NCI-H1930 (cell line): Measurements from ENCODE around the gene C1QTNF1.
A peak's percentile ranks its signal among the peaks of the same experiment; 100 is the strongest.

Source experiments
- DNase-seq, 2 experiments: peaks; one replicate each; lab custom pipeline; 2025; lab: John Stamatoyannopoulos, UW

C1QTNF1 gene

GRCh38 chr17:78993241-78993956, 30.6 kb upstream of the C1QTNF1 start:
- DNase-seq = peak in 1 of 2 experiments; percentile 28

DNA sequence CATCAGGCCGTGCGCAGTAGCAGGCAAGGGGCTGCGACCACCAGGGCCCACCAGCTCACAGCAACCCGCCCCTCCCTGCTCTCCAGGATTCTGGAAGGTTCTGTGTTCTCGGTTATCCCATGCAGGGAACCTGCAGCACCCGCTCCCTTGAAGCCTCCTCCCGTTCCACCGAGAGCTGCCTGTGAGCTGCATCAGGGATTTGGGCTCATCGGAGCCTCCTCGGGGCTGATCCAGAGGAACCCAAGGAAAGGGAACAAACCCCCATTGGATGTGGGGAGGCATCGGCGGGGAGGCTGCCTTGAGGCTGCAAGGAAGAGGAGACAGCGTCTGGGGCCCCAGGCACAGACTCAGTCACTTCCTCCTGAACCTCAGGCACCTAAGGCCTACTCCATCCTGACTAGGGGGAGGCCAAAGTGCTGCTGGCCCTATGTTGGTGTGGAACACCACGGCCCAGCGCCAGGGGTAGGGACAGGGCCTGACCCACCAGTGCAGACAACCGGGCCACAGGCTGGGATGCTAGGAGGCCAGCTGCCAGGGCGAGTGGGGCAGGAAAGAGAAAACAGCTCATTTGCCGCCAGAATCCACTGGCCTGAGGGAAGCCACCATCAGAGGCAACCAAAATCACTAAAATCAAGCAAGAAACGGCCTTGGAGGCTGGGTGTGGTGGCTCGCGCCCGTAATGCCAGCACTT, 29.8 kb upstream of the C1QTNF1 start:
- no peak for DNase-seq

DNA sequence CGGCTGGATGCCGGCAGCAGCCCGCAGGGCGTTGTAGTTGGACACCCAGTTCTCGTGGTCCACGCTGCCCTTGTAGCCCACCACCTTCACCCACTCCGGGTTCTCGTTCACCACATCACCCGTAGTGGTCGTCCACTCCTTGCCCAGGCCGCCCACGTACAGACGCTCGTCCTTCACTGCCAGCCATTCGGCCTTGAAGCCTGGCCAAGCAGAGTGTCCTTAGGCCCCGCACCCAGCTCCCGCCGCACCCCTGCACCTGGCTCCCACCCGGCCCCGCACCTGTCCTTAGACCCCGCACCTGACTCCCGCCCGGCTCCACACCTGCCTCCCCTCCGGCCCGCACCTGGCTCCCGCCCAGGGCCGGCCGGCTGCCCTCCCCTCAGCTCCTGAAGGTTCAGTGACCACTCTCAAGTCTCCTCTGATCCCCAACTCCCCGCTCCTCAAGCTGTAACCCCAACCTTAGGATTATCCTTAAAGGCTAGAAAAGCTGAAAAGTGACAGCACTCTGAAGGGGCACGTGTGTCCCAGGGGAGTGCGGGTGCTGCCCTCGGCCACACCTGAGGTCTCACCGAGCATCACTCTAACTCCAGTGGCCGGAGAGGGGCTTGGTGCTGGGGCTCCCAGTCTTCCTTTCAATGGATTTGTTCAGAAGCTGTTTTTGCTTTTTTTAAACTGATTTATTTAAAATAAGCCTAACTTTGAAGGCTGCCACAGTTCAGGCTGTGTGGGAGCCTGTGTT, 28.8 kb upstream of the C1QTNF1 start:
- no peak for DNase-seq

GRCh38 chr17:78995761-78996451, 28.1 kb upstream of the C1QTNF1 start:
- DNase-seq = no peak

DNA sequence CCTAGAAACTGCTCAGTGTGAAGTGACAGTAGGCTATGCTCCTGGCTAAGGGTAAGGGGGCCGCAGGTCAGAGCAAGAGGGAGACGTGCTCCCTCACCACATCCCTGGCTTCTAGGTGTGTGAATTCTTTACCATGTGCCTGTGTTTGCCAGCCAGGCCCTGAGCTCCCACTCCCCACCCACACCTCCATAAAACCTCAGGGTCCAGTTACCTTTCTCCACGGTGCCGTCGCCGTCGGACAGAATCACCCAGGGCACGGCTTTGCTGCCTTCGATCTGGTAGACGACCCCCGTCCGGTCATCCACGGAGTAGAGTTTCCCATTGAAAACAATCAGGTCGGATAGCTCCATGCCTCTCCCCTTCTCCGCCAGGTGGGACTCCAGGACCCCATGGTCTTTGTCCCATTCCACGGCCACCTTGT, 27.2 kb upstream of the C1QTNF1 start:
- DNase-seq = no peak

- no peak for DNase-seq
Measured at GRCh38 chr17:78997231-78997741, 26.7 kb upstream of the C1QTNF1 start.

DNA sequence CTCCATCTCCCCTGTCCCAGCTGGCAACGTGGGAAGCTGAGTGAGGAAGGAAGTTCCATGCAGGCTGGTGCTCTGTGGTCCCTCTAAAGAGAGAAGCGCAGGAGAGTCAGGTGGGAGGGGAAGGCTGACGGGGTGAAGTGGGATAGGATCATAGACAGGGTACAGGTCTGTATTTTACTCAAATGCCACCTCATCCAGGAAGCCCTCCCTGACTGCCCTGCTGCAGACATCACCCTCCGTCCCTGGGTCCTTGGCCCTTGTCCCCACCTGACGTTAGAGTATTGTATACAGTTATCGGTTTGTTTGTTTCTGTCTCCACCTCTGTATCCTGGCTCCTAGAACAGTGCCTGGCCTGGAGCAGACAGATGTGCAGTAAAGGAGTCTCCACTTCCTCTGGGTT, 26.1 kb upstream of the C1QTNF1 start:
- DNase-seq = no peak

- no peak for DNase-seq
Measured at GRCh38 chr17:78998311-78999055, 25.5 kb upstream of the C1QTNF1 start.

DNA sequence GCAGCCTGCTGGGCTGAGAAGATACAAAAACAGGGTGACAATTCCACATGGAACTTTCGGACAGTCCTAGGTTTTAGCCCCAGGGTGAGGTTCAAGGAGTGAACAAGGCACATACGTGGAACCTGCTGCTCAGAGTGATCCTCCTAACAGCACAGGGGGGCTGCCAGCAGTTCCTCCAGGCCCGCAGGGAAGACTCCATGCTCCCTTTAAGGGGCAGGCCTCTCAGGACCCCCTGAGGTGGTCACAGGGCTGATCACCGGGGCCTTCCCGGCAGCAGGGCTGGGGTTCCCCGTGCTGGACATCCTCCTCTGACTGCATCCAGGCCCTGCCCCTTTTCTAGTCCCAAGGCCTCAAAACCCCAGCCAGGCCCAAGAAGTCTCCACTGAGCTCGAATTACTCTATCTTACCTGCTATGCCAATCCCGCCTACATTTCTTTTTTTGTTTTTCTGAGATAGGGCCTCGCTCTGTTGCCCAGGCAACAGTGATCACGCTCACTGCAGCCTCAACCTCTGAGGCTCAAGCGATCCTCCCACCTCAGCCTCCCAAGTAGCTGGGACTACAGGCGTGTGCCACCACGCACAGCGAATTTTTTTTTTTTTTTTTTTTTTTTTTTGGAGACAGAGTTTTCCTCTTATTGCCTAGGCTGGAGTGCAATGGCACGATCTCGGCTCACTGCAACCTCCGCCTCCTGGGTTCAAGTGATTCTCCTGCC, 24.8 kb upstream of the C1QTNF1 start:
- no peak for DNase-seq

DNA sequence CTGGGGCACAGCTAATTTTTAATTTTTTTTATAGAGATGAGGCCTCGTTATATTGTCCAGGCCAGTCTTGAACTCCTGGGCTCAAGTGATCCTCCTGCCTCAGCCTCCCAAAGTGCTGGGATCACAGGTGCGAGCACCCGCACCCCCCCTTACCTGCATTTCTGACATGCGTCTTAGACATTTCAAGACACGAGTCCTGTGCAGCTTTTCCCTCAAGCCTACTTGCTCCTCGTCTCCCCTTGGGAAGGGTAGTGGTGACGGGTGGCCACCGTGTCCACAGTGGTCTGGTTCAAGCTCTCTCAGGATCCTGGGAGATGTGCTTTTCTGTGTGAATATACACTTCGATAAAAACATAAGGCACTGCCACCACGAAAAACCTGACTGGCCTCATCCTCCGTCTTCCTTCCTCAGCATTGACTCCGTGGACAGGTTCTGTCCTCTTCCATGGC, 24.0 kb upstream of the C1QTNF1 start:
- no peak for DNase-seq

- DNase-seq = no peak
Measured at GRCh38 chr17:79000396-79001189, 23.4 kb upstream of the C1QTNF1 start.

DNA sequence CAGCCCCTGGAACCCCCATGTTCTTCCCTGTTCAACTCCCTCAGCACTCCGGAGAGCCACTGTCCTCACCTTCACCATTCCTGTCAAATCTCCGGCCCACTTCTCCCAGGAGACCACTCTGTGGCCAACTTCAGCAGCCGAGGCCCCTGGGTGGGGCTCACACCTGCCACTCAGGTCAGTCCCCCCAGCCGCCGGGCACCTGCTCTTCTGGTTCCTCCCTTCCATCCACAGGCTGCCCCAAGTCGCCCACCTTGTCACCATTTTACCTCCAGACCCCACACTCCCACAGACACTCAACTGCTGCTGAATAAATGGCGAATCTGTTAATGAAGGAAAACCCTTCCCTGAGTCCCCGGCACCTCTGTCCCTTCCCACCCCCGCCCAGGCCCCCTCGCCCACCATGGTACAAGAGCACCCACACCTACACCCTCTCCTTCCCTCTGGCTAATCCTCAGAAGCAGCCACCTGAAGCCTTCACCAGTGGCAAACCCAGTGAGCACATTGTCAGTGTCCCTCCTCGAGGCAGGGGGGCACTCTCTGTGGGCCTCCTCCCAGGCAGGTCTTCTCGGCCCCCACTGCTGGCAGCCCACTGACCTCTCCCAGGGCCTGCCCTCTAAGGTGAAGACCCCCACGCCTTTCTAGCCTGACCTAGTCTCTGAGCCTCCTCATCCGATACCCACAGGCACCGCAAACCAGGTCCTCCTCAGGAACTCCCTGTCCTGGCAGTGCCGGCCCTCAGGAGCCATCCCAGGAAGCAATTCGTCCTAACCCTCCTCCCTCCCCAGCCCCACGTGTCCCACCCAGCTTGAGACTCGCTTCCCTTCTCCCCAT, 22.6 kb upstream of the C1QTNF1 start:
- DNase-seq = no peak

- no peak for DNase-seq
Measured at GRCh38 chr17:79002291-79002690, 21.7 kb upstream of the C1QTNF1 start.

- DNase-seq = no peak
Measured at GRCh38 chr17:79002796-79003593, 21.0 kb upstream of the C1QTNF1 start.

DNA sequence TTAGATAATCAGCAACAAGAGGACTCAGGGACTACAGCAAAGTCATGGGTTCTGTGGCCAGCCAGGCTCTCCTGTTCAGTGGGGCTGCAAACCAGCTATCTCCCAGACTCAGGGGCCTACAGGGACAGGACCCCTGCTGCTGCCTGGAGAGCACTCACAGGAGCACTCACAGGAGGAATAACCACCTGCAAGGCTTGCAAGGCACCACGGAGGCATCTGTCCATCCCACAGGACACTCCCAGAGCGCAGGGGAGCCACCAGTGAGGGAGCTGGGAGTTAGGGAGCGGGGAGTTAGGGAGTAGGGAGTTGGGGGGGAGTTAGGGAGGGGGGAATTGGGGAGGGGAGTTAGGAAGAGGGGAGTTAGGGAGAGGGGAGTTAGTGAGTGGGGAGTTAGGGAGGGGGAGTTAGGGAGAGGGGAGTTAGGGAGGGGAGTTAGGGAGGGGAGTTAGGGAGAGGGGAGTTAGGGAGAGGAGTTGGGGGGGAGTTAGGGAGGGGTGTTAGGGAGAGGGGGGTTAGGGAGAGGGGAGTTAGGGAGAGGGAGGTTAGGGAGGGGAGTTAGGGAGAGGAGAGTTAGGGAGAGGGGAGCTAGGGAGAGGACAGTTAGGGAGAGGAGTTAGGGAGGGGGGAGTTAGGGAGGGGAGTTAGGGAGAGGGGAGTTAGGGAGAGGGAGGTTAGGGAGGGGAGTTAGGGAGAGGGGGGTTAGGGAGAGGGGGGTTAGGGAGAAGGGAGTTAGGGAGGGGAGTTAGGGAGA, 20.1 kb upstream of the C1QTNF1 start:
- DNase-seq = no peak

- no peak for DNase-seq
Measured at GRCh38 chr17:79005063-79005861, 18.7 kb upstream of the C1QTNF1 start.

DNA sequence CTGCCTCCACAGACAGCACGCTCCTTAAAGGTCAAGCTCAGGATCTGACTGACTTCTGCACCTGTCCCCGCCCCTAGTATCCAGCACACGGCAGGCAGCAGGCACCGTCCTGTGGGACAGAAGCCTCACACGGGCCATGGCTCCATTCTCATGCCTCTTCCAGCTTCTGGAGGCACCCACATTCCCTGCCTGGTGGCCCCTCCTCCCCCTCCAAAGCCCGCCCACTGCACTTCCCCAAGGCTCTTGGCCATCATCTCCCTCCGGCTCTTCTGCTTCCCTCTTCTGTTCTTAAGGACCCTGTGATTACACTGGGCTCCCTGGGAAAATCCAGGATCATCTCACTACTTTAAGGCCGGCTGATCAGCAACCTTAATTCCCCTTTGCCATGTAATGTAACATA, 17.9 kb upstream of the C1QTNF1 start:
- DNase-seq = no peak
